Stimulated activated CD8-positive, alpha-beta memory T cell treated with anti-CD3 and anti-CD28 coated beads, Interleukin-12 subunit alpha, Interleukin-12 subunit beta, amount 100 ng/mL, for 1 hour (primary cell): ENCODE results near the gene GNA15.
A peak's percentile ranks its signal among the peaks of the same experiment; 100 is the strongest.

ENCODE experiments used
- DNase-seq: peaks from one replicate; pipeline ENCODE4 v3.0.0-alpha.2; 2020; ENCODE audit warnings: low read depth

Gene GNA15

DNA sequence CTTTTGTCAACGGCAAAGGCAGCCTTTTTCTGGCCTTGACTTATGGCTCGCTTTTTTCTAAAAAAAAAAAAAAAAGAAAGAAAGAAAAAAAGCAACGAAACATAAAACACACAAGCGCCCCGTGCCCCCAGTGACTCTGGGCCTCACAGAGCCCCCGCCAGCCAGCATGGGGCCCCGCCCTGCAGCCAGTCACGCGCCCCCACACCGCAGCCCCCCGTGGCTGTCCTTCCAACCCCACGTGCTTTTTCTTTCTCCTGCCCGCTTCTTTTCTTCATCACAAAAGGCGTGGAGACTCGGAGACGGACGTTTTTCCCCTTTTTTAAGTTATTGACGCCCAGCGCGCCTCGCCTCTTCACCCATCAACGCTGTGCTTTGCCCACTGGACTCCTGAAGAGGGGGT, 14.4 kb upstream of the GNA15 start:
- DNase-seq, result no peak

DNA sequence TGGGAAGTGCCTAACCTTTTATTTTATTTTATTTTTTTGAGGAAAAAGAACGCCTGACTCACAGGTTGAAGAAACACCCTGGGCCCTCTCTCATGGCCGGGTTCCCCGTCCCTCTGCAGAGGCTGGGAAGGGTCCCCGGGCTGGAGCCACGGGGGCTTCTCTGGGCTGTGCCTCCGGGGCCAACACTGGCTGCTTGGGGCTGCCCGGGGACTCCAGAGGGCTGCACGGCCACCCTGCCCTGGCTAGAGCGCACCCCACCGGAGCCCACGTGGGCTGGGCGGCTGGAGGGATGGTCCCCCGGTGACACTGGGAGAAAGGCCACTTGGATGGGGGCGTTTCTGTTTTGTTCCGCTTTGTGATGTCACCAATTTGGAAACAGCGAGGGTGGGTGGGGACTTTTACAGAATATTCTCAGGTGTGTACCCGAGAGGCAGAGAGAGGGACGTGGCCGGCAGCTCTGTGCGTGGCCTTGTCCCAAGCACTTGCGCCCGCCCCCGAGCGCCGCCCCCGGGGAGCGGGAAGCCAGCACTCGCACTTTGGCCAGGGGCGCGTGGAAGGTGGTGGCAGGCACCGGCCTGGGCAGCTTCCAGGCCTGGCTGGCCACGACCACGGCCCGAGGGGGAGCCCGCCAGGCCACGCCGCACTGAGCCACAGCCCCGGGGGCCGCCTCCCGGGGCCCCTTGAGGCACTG, 13.9 kb upstream of the GNA15 start:
- DNase-seq, result no peak

DNA sequence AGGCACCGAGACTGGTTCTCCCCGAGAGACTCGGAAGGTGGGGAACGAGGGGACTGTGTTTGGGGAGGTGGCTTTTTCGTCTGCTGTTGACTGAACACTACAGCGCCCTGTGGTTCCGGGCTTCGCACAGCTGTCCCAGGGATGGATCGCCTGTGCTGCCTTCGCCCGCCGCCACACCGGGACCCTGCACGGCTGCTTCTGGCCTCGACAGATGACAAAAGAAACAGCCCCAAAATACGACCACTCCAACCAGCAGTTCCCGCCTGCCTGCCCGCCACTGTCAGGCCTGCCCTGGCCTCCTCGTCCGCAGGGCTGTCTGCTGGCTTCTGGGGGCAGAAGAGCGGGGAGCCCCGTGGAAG, 13.3 kb upstream of the GNA15 start:
- no peak for DNase-seq

DNA sequence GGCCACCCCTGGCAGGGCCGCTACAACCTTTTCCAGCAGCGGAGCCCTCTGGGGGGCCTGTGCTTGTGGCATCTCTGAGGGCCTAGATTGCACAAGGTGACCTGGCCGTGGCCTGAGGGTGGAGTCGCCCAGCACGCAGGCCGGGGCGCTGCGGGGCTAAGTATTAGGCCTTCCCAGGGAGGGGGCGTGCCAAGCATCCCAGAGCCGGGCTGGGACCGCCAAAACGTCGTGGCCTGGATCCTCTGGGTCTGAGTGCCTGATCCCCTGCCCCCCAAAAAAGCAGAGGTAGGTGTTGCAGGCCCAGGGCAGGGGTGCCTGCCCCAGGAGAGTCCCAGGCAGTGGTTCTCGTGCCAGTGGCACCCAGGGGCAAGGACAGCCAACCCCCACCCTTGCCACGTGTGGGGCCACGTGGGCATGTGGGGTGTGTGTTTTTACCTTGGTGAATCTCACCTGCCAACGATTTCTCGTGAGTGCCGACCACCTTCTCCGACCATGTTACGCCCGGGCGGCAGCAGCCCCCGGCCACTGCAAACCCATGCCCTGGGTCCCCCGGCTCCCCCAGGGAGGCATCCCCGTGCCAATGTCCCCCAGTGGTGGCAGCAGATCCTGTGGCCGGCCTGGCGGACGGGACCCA, 12.6 kb upstream of the GNA15 start:
- DNase-seq, result no peak

DNA sequence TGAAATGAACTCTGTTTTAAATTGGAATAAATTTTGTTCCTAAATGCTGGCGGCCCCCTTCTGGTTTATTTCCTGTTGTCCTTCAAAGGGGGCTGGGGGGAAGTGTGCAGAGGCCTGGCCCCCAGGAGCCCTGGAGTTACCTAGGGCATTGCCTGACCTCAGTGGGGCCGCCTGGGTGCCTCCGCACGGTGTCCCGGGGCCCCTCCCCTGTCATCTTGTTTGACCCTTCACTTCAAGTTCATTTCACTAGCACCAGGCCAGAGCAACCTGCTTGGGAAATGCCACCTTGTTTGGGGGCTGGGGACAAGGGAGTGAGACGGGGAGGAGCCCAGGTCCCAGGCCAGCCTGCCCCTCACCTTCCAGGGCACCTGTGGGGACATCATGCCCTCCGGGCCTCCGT, 11.9 kb upstream of the GNA15 start:
- no peak for DNase-seq

DNA sequence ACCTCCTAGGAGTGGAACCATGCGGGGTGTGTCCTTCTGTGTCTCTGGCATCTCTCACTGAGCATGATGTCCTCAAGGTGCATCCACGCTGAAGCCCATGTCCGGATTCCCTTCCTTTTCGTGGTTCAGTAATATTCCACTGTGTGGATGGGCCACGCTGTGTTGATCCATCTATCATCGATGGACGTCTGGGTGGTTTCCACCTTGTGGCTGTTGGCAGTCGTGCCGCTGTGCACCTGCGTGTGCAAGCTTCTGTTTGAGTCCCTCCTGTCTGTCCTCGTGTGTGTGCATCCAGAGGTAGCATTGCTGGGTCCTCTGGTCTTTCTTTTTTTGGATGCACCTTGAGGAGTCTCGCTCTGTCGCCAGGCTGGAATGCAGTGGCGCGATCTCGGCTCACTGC, 11.2 kb upstream of the GNA15 start:
- no peak for DNase-seq

DNA sequence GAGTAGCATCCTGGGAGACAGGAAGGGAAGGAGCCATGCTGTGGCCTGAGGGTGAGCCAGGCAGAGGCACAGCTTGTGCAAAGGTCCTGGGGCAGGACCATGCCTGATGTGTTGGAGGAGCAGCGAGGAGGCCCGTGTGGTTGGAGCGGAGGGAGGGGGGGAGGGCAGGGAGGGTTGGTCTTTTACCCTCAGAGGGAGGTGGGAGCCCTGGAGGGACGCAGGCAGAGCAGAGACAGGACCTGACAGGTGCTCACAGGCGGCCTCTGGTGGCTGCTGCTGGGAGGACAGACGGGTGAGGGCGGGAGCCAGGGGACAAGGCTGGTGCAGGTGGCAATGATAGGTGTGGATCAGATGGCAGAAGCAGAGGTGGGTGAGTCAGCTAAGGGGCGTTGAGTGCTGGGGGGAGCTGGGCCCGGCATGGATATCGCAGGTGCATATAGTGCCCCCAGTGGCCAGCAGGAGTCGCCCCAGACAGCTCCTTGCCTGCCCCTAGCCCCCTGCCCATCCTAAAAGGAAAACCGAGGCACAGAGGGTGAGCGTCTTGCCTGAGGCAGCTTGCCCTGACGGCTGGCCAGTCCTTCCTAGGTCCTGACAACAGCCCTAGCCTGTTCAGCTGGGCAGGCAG, 9.8 kb upstream of the GNA15 start:
- DNase-seq, result peak; percentile 59

DNA sequence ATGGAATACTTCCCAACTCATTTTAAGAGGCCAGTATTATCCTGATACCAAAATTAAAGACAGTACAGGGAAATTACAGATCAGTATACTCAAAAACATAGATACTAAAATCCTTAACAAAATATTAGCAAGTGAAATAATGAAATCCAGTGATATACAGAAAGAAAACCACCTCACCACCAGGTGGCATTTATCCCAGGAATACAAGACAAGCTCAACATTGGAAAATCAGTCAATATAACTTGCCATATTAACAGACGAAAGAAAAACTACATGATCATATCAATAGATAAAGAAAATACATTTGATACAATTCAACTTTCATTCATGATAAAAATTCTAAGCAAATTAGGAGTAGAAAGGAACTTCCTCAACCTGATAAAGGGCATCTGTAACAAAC, 6.7 kb upstream of the GNA15 start:
- no peak for DNase-seq

DNA sequence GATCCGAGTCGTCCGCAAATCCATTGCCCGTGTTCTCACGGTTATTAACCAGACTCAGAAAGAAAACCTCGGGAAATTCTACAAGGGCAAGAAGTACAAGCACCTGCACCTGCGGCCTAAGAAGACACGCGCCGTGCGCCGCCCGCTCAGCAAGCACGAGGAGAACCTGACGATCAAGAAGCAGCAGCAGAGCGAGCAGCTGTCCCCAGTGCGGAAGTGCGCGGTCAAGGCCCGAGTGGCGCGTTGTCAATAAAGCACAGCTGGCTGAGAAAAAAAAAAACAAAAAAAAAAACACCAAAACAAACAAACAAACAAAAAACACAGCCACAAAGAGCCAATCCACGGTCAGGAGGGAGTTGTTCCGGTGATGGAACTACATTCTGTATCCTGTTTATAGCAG, 4.7 kb upstream of the GNA15 start:
- no peak for DNase-seq

DNA sequence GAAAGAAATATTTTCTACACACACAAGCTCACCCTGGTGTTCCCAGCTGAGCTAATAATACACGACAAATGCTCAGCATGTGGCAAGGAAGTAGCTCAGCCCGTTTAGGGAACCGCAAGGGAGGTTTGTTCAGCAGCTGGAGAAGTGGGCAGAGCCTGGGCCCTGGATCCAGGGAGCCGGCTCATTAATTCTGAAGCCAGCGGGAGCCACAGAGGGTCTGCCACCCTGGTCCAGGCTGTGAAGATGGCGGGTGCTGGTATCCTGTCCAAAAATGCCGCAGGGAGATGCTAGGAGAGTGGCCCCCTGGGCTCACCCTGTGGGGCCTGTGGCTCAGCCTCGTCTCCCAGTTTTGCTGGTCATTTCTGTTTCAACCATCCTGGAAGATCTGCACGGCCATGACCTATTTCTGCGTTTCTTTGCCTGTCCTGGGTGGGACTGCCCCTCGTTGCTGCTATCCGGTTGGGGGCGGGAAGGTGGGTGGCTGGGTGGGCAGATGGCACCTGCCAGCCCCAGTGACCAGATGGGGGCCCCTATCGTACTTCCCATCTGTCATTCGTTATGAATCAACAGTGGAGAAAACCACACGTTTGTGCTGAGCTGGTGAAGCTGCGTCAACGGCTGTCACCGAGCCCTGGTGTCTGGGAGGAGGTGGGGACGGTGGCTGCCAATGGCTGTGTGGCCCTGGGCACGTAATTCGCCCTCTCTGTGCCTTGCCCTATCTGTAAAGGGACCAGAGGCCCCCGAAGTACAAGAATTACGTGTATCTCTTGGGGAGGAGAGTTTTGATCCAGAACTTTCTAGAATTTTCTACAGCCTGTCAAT, 2.7 kb upstream of the GNA15 start:
- DNase-seq, result peak; percentile 57

DNA sequence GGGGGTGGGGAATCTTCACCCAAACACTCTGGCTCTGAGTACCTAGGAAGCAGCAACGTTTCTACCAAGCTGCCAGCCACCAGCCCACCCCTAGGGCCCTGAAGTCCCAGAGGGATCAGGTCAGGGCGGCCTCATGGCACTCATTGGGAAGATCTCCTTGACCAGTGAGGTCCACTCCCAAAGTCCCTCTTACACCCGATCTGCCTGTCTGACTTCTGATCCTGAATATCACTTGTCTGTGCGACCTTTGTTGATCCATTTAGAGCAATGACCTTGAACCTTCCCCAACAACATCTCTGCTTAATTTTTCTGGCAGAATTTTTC, 2.1 kb upstream of the GNA15 start:
- DNase-seq, result no peak

DNA sequence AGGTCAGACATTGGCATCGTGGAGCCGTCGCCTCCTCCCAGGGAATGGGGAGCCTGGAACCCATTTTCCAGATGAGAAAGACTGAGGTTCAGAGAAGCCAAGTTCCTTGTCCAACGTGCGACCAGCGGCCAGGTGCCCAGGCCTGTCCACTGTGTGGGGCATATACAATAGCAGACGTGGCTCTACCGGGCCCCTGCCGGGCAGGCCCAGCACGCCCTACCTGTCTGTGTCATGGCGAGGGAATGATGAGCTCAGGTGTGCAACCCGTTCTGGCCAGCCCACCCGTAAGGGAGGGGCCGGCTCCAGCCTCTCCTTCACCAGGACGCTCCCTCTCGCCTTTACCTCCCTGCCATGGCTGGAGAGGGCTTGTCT, 837 bp downstream of the GNA15 start:
- DNase-seq, result no peak

DNA sequence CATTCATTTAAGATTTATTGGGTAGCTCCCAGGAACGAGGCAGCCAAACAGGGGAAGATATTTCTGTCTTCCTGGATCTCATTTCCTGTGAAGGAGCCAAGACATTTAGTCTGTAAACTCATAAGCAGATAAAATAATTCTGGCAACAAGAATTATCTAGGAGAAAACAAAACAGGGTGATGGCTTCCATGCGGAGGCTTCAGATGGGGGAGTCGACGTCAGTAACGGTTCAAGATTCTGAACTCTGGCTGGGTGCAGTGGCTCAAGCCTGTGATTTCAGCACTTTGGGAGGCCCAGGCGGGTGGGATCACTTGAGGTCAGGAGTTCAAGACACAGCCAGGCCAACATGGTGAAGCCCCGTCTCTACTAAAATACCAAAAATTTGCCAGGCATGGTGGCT, 1.3 kb downstream of the GNA15 start:
- no peak for DNase-seq

DNA sequence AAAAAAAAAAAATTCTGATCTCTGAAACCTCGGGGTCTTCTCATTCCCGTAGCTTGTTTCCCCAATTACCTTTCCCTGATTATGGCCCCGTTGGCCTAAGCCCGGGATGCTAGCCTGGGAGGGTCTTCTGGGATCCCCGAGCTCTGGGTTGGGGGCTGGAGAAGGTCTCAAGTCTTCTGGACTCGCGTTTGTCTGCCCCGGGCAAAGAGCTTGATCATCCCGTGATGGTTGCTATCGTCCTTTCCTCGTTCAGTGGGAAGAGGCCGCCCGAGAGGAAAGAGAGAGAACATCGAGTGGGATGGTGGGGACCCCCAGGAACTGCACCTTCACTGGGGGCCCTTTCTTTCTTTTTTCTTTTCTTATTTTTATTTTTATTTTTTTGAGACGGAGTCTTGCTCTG, 2.4 kb downstream of the GNA15 start:
- DNase-seq, result no peak

DNA sequence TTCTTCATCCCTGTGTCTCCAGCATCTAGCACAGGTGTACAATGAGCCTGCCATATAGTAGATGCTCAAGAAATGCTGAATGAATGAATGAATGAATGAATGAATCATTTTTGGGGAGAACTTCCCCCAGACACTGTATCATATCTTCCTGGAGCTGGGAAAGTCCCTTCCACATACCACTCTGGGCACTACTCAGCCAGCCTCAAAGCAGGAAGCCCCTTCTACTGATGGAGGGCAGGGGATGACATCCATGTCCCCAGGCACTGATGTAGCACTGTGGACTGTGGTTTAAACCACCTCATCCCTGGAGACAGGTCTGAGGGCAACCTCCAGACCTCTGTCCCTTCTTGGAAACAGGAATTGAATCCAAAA, 4.8 kb downstream of the GNA15 start:
- DNase-seq, result no peak

DNA sequence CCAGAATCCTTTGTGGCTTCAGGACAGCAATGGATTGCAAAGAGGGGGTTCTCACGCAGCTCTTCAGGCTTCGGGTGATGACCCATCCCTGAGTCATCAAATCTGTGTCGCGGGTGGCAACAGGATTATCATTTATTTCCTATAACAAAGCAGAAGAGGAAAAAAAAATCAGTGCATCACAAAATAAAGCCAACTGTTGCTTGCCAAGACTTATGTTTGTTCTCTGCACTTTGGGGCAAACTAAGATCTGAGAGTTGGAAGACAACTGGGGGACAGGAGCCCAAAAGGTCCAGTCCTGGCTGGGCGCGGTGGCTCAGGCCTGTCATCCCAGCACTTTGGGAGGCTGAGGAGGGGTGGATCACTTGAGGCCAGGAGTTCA, 6.4 kb downstream of the GNA15 start:
- no peak for DNase-seq

DNA sequence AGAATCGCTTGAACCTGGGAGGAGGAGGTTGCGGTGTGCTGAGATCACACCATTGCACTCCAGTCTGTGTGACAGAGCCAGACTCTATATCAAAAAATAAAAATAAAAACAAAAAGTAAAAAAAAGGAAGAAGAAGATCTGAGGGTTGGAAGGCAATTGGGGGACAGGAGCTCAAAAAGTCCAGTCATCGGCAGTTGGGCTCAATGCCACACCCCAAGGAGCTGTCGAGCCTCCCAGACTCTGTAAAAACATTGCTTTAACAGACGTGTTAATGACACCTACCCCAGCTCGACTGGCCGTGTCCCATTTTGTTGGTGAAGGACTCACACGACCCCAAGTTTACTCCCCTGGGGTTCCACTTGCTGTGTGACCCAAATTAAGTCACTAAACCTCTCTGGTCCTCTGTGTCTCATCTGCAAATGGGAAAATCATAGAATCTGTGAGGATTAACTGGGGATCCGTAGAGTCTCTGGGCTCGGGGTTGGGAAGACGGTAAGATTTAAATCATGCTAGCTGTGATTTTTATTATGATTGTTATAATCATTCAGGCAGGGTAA, 7.0 kb downstream of the GNA15 start:
- DNase-seq, result no peak

DNA sequence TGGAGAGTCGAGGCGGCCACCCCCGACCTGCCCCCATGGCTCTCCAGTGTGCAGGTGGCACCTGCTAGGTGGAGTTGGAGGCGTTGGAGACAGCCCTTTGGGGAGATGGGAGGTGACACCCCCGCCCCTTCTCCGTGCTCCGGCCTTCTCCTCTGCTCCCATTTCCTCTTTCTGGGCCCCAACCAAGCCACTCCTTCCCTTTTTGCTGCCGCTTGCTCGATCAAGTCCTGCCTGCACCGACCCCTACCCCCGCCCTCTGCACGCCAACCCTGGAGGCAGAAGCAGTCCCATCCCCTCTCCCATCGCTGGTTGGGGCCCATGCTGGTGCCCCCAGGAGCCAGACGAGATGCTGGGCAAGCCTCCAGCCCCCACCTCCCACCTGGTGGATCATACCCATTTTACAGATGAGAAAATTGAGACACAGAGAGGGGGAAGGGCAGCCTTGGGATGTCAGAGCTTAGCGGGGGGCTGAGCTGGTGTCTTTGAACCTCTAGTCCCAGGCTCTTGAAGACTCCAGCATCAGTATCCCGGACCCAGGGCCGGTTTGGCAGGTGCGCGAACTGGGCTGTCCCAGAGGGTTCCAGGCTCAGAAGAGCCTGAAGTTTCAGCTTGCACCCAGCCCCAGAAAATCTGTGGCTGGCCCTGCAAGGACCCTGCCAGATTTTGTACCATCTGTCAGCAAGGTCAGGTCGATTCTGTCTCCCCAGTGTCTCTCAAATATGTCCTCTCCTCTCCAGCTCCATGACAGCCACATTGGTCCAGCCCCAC, 10.3 kb downstream of the GNA15 start:
- no peak for DNase-seq

DNA sequence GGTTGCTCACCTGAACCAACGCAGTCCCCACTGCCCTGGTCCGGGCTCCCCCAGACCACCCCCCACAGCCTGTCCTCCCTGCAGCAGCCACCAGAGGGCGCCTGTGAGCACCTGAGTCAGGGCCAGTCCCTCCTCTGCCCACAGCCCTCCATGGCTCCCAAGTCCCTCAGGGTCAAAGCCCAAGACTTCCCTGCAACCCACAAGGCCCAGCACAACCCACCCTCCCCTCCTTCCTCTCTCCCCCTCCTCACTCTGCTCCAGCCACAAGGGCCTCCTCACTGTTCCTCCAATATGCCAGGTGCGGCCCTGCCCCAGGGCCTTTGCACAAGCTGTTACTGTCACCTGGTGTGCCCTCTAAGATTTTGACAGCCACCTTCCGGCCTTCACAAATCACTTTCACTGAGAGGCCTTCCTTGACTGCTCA, 10.9 kb downstream of the GNA15 start:
- peak; percentile 55 for DNase-seq

DNA sequence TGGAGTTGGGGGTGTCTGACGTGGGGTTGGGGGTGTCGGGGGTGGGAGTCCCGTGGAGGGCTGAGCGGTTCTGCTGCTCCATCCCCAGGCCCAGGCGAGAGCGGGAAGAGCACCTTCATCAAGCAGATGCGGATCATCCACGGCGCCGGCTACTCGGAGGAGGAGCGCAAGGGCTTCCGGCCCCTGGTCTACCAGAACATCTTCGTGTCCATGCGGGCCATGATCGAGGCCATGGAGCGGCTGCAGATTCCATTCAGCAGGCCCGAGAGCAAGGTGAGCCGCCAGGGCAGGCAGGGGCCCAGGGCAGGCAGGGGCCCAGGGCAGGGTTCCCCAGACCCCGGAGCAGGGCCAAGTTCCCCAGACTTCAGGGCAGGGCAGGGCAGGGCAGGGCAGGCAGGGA, 12.7 kb downstream of the GNA15 start:
- no peak for DNase-seq

DNA sequence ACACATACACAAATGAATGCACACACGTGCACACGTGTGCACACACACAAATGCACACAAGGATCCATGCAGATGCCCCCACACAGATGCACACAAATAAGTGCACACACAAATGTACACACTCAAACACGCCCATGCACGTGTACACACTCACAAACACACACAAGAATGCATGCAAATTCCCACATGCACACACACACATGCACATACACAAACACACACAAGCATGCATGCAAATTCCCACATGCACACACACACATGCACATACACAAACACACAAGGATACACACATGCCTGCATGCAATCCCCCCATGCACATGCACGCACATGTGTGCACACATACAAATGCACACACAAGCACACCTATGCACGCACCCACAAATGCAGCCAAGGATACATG, 13.3 kb downstream of the GNA15 start:
- no peak for DNase-seq
